ENCODE data around the gene SAXO1. TPM values are rescaled to one million over a fixed set of nuclear protein-coding genes. Genes with fewer than 3 reads are reported as not detected.

Gene SAXO1
- total RNA-seq, 1 experiment from 2014 or later: not detected

GRCh38 chr9:19057033-19057432, 24.0 kb upstream of the SAXO1 start:
- POLR2A ChIA-PET (ENCODE audit: unreplicated experiment): no interaction called here
- CTCF ChIA-PET: no interaction called here
- H2AFZ ChIP-seq: no peak overlapping the region
- H3F3A ChIP-seq (ENCODE audit: insufficient read depth, low read depth): no peaks in the 10 kb centered on the region
- intact Hi-C loops (cut with micrococcal nuclease; ENCODE audit: unreplicated experiment): no loop called here
- no peak overlapping the region for H3K4me2 ChIP-seq
- H3K27ac ChIP-seq: no peak overlapping the region
- TF ChIP-seq CTCF (conservative IDR thresholded peaks at IDR 0.05) (no peak), EZH2 (IDR thresholded peaks at IDR 0.05; ENCODE audit: low read depth) (no peak)
- H3K9me2 ChIP-seq (ENCODE audit: insufficient read depth): no peaks in the 10 kb centered on the region
- no peak for DNase-seq
- no TSS peak for BruUV-seq (replicated peaks)
- H3K36me3 ChIP-seq (ENCODE audit: low read depth): peaks cover 5% of the 10 kb centered on the region; the same call in 1 of the 2 replicates
- no peaks in the 10 kb centered on the region for H3K4me1 ChIP-seq (replicated peaks; ENCODE audit: insufficient read depth)
- H3K79me2 ChIP-seq (ENCODE audit: low read depth): no peaks in the 10 kb centered on the region
- H4K20me1 ChIP-seq (ENCODE audit: insufficient read depth): no peaks in the 10 kb centered on the region
- no peaks in the 10 kb centered on the region for H3K27me3 ChIP-seq (ENCODE audit: insufficient read depth, low read depth)
- H3K4me3 ChIP-seq: no peak overlapping the region
- H3K9me3 ChIP-seq (ENCODE audit: insufficient read depth, low read depth): no peaks in the 10 kb centered on the region

GRCh38 chr9:19050637-19051591, 17.9 kb upstream of the SAXO1 start:
- H3K4me2 ChIP-seq: peak overlapping the region; percentile 91
- DNase-seq: no peak
- H3F3A ChIP-seq (ENCODE audit: insufficient read depth, low read depth): peaks cover 16% of the 10 kb centered on the region
- BruUV-seq (replicated peaks): no TSS peak
- intact Hi-C loops (cut with micrococcal nuclease; ENCODE audit: unreplicated experiment): loop anchor here (5.0 kb wide), 1 partner anchor 36 kb away; no protein-coding TSS in a partner anchor
- no peaks in the 10 kb centered on the region for H4K20me1 ChIP-seq (ENCODE audit: insufficient read depth)
- POLR2A ChIA-PET (ENCODE audit: unreplicated experiment): no interaction called here
- TF ChIP-seq EZH2 (IDR thresholded peaks at IDR 0.05; ENCODE audit: low read depth) (no peak), CTCF (conservative IDR thresholded peaks at IDR 0.05) (no peak)
- no peaks in the 10 kb centered on the region for H3K36me3 ChIP-seq (ENCODE audit: low read depth)
- H3K27ac ChIP-seq: no peak overlapping the region
- CTCF ChIA-PET: no interaction called here
- H3K9me2 ChIP-seq (ENCODE audit: insufficient read depth): no peaks in the 10 kb centered on the region
- H3K27me3 ChIP-seq (ENCODE audit: insufficient read depth, low read depth): no peaks in the 10 kb centered on the region
- 0 out of 2 replicates have a peak overlapping the region, but pooled peaks have one; percentile 96 for H2AFZ ChIP-seq
- H3K4me1 ChIP-seq (replicated peaks; ENCODE audit: insufficient read depth): peaks cover 24% of the 10 kb centered on the region
- H3K4me3 ChIP-seq: peak overlapping the region; percentile 92
- H3K9me3 ChIP-seq (ENCODE audit: insufficient read depth, low read depth): no peaks in the 10 kb centered on the region
- H3K79me2 ChIP-seq (ENCODE audit: low read depth): peaks cover 24% of the 10 kb centered on the region

GRCh38 chr9:19049917-19050636, 17.1 kb upstream of the SAXO1 start:
- H3K27ac ChIP-seq: peak overlapping the region; percentile 78
- no peak for TF ChIP-seq CTCF (conservative IDR thresholded peaks at IDR 0.05)
- no peak for TF ChIP-seq EZH2 (IDR thresholded peaks at IDR 0.05; ENCODE audit: low read depth)
- H3K4me2 ChIP-seq: peak overlapping the region; percentile 91
- ChIA-PET CTCF (interaction anchor here (0.7 kb wide), 1 partner anchor 218 kb away, joined by 3 read pairs; no protein-coding TSS in a partner anchor), POLR2A (ENCODE audit: unreplicated experiment) (no interaction called here)
- H2AFZ ChIP-seq: peak overlapping the region; percentile 96
- TSS peak; percentile 79 for BruUV-seq (replicated peaks)
- H3F3A ChIP-seq (ENCODE audit: insufficient read depth, low read depth): peaks cover 16% of the 10 kb centered on the region
- no peaks in the 10 kb centered on the region for H3K27me3 ChIP-seq (ENCODE audit: insufficient read depth, low read depth)
- no peaks in the 10 kb centered on the region for H3K36me3 ChIP-seq (ENCODE audit: low read depth)
- no peaks in the 10 kb centered on the region for H3K9me2 ChIP-seq (ENCODE audit: insufficient read depth)
- intact Hi-C loops (cut with micrococcal nuclease; ENCODE audit: unreplicated experiment): loop anchor here (1.0 to 5.0 kb wide), 3 partner anchors 37 to 407 kb away; partner anchors contain the start of gene HAUS6
- peaks cover 24% of the 10 kb centered on the region for H3K79me2 ChIP-seq (ENCODE audit: low read depth)
- DNase-seq: peak in 1 of 2 experiments; percentile 1
- peak overlapping the region; percentile 92 for H3K4me3 ChIP-seq
- H3K4me1 ChIP-seq (replicated peaks; ENCODE audit: insufficient read depth): peaks cover 24% of the 10 kb centered on the region
- H3K9me3 ChIP-seq (ENCODE audit: insufficient read depth, low read depth): no peaks in the 10 kb centered on the region
- no peaks in the 10 kb centered on the region for H4K20me1 ChIP-seq (ENCODE audit: insufficient read depth)
